ENCODE data around the gene FAM107B. TPM values are rescaled to one million over a fixed set of nuclear protein-coding genes. Genes with fewer than 3 reads are reported as not detected.

FAM107B gene
- total RNA-seq, result 8.7 TPM in 2 replicates

GRCh38 chr10:14774797-14775196 is at the start of gene FAM107B:
TSS of gene FAM107B (minus strand) at chr10:14774897. CDS start at chr10:14774663, 234 bp downstream.

Other genes with a start within 250 kb of the FAM107B start
- gene CDNF, start 63.1 kb upstream of the FAM107B start, total RNA-seq, result 0.11 and 0.47 TPM in 2 replicates
- gene HSPA14, start 63.4 kb upstream of the FAM107B start, total RNA-seq, result 8.0 and 26.0 TPM in 2 replicates
- 11.0 and 12.0 TPM in 2 replicates for gene MSANTD7, start 63.4 kb upstream of the FAM107B start, total RNA-seq
- gene SUV39H2, start 104.0 kb upstream of the FAM107B start, total RNA-seq, result 8.4 and 20.5 TPM in 2 replicates
- gene DCLRE1C, start 179.2 kb upstream of the FAM107B start, total RNA-seq, result 6.6 and 8.7 TPM in 2 replicates
- gene MEIG1, start 184.5 kb upstream of the FAM107B start, total RNA-seq, result 0.49 TPM in 1 of 2 replicates, not detected in the other

Measured in hair follicular keratinocyte (primary cell).